Vagina (tissue), 2 donors: Measurements from ENCODE around the gene GANAB. TPM values are rescaled to one million over a fixed set of nuclear protein-coding genes. Genes with fewer than 3 reads are reported as not detected.
A peak's percentile ranks its signal among the peaks of the same experiment; 100 is the strongest.

ENCODE experiments used
- DNase-seq, 2 donors: peaks; one replicate each; pipeline ENCODE4 v3.0.0-alpha.2; 2017; ENCODE audit errors: extremely low spot score in 2 of 2
- H3K27ac ChIP-seq: fragments of 200-600 bp; sonication (generic); one replicate; pipeline ENCODE4 v1.5.1; 2019
- H3K27me3 ChIP-seq: fragments of 200-600 bp; sonication (generic); one replicate; pipeline ENCODE4 v1.5.1; 2019
- H3K36me3 ChIP-seq, 2 donors: fragments of 200-600 bp; sonication (generic); one replicate each; pipeline ENCODE4 v1.5.1; 2017 to 2019
- H3K4me1 ChIP-seq: fragments of 200-600 bp; sonication (generic); one replicate; pipeline ENCODE4 v1.5.1; 2019
- H3K4me3 ChIP-seq, 2 donors: fragments of 200-600 bp; sonication (generic); 1 replicate in 1 of 2; 2 replicates in 1 of 2; pipeline ENCODE4 v1.5.1; 2016 to 2019
- H3K9me3 ChIP-seq: fragments of 200-600 bp; sonication (generic); one replicate; pipeline ENCODE4 v1.5.1; 2019
- POLR2A ChIP-seq, 2 donors: fragments of 450-650 bp; IDR thresholded peaks; one replicate each; pipeline ENCODE4 v1.6.1; 2017; ENCODE audit warnings: antibody characterized with exemption in 2 of 2, mild to moderate bottlenecking in 2 of 2, moderate library complexity in 2 of 2
- POLR2AphosphoS5 ChIP-seq, 2 donors: sonication (generic); formaldehyde crosslinking; IDR thresholded peaks; one replicate each; pipeline ENCODE4 v1.9.0; 2017; ENCODE audit warnings: antibody characterized with exemption in 2 of 2, mild to moderate bottlenecking in 2 of 2, low read depth in 1 of 2; ENCODE audit not compliant: insufficient read depth in 1 of 2
- intact Hi-C: fragments of 100-400 bp; cut with DNase I; formaldehyde crosslinking; loops from one replicate; pipeline ENCODE4 v1.15.1; 2023
- total RNA-seq: library from RNA; depleted of rRNA; stranded (reverse); fragments of >200 nt; gene quantifications from one replicate; pipeline ENCODE4 v1.2.3, GENCODE V29; 2016
- TF ChIP-seq, protein P1 (sequence below), 3 experiments: fragments of 450-650 bp in 2 of 3; fragments of 200-600 bp in 1 of 3; sonication (generic) in 1 of 3; IDR thresholded peaks; one replicate each; pipeline ENCODE4 v1.5.1; 2017 to 2019; ENCODE audit warnings: antibody characterized with exemption in 3 of 3, mild to moderate bottlenecking in 2 of 3, moderate library complexity in 2 of 3

Gene GANAB
- total RNA-seq, 1 donor from 2014 or later, result 129 TPM

DNA sequence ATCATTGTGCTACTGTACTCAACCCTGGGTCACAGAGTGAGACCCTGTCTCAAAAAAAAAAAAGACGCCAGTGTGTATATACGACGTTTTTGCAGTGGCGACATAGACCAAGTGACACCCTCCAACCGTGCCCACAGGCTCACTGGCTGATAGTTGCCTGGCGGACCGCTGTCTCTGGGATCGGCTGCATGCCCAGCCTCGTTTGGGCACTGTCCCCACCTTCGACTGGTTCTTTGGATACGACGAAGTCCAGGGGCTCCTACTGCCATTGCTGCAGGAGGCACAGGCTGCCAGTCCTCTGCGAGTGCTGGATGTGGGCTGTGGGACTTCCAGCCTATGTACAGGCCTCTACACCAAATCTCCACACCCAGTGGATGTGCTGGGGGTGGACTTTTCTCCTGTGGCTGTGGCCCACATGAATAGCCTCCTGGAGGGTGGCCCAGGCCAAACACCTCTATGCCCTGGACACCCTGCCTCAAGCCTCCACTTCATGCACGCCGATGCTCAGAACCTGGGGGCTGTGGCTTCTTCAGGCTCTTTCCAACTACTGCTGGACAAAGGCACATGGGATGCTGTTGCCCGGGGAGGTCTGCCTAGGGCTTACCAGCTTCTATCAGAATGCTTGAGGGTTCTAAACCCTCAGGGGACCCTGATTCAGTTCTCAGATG lies 20.0 kb upstream of the GANAB start:
- H3K4me3 ChIP-seq, result peak overlapping the region; percentile 72 to 96
- H3K27ac ChIP-seq, result peak overlapping the region; percentile 80
- no peaks in the 10 kb centered on the region for H3K27me3 ChIP-seq
- no peak for DNase-seq
- intact Hi-C loops, result no loop called here
- H3K36me3 ChIP-seq, result peaks cover 0 to 12% of the 10 kb centered on the region in 2 donors
- no peak for TF ChIP-seq POLR2AphosphoS5 (IDR thresholded peaks at IDR 0.05; ENCODE audit: insufficient read depth in 1 of 2, low read depth in 1 of 2)
- TF ChIP-seq, protein P1, sequence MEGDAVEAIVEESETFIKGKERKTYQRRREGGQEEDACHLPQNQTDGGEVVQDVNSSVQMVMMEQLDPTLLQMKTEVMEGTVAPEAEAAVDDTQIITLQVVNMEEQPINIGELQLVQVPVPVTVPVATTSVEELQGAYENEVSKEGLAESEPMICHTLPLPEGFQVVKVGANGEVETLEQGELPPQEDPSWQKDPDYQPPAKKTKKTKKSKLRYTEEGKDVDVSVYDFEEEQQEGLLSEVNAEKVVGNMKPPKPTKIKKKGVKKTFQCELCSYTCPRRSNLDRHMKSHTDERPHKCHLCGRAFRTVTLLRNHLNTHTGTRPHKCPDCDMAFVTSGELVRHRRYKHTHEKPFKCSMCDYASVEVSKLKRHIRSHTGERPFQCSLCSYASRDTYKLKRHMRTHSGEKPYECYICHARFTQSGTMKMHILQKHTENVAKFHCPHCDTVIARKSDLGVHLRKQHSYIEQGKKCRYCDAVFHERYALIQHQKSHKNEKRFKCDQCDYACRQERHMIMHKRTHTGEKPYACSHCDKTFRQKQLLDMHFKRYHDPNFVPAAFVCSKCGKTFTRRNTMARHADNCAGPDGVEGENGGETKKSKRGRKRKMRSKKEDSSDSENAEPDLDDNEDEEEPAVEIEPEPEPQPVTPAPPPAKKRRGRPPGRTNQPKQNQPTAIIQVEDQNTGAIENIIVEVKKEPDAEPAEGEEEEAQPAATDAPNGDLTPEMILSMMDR (IDR thresholded peaks at IDR 0.05), result no peak
- TF ChIP-seq POLR2A (IDR thresholded peaks at IDR 0.05), result no peak
- peaks cover 49% of the 10 kb centered on the region for H3K4me1 ChIP-seq
- no peaks in the 10 kb centered on the region for H3K9me3 ChIP-seq

DNA sequence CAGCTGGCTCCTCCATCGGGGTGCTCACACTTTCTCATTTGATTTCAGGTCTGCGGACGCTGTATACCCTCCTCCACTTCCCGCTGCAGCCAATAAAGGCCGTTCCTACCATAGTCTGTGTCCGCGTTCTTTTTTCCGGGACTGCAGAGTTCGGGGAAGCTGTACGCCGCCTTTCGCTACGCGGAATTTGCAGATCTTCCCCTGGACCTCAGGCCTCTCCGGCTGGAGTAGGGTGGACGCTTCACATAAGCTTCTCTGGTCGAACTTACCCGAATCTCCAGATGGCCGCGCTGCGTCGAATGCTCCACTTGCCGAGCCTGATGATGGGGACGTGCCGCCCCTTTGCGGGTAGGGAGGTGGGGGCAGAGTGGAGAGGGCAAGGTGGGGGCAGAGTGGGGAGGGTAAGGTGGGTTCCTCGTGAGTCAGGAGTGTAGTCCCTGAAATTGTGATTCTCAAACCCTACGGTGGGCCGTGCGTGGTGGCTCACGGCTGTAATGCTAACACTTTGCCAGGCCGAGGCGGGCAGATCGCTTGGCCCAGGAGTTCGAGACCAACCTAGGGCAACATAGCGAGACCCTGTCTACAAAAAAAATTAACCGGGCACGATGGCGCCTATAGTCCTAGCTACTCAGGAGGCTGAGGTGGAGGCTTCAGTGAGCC lies 19.3 kb upstream of the GANAB start:
- H3K36me3 ChIP-seq, result peaks cover 0 to 12% of the 10 kb centered on the region in 2 donors
- H3K27ac ChIP-seq, result peak overlapping the region; percentile 80
- intact Hi-C loops, result no loop called here
- no peaks in the 10 kb centered on the region for H3K27me3 ChIP-seq
- H3K4me3 ChIP-seq, result peak overlapping the region; percentile 72 to 96
- no peak for DNase-seq
- H3K9me3 ChIP-seq, result no peaks in the 10 kb centered on the region
- TF ChIP-seq, protein P1 (IDR thresholded peaks at IDR 0.05), result no peak
- TF ChIP-seq POLR2AphosphoS5 (IDR thresholded peaks at IDR 0.05; ENCODE audit: insufficient read depth in 1 of 2, low read depth in 1 of 2) (no peak), POLR2A (IDR thresholded peaks at IDR 0.05) (no peak)
- peaks cover 46% of the 10 kb centered on the region for H3K4me1 ChIP-seq

DNA sequence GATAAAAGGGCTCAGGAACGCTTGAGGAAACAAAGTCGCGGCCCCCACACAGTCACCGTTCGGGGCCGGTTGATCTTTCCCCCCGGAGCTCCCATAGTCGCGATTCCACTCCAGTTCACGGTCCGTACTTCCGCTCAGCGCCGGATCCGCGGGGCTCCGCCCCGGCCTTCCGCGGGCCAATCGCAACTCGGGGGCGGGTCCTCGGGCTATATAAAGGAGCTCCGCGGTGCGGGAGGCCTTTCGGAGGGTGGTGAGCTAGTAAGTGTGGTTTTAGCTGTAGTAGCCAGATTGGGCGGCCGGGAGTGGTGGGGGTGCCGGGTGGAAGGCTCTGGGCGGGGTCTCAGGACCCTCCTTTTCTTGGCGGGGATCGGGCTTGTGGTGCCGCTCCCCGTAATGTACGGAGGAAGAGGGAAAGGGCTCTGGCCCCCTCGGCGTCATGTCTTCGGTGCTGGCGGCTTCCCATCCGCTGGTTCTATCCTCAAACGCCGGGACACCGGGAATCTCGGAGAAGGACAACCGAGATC lies 18.7 kb upstream of the GANAB start, which contains the start of the genes C11orf98 and CSKMT:
TSS of gene C11orf98 (minus strand) at position 136 of the 524 bp plus-strand sequence. CDS start at position 95, 41 bp downstream.
TSS of gene CSKMT (plus strand) at position 238 of the 524 bp plus-strand sequence. CDS start 568 bp downstream, outside the sequence.
- peaks cover 0 to 12% of the 10 kb centered on the region in 2 donors for H3K36me3 ChIP-seq
- peaks cover 40% of the 10 kb centered on the region for H3K4me1 ChIP-seq
- DNase-seq, result peak in 1 of 2 donors; percentile 97
- H3K4me3 ChIP-seq, result peak within 1 kb of the TSS; percentile 72 to 96
- TF ChIP-seq, protein P1 (IDR thresholded peaks at IDR 0.05), result no peak
- TF ChIP-seq POLR2A (IDR thresholded peaks at IDR 0.05) (peak; percentile 50 to 95), POLR2AphosphoS5 (IDR thresholded peaks at IDR 0.05; ENCODE audit: insufficient read depth in 1 of 2, low read depth in 1 of 2) (peak; percentile 91 to 99)
- H3K9me3 ChIP-seq, result no peaks in the 10 kb centered on the region
- H3K27ac ChIP-seq, result peak within 1 kb of the TSS; percentile 80
- H3K27me3 ChIP-seq, result no peaks in the 10 kb centered on the region
- intact Hi-C loops, result no loop called here

DNA sequence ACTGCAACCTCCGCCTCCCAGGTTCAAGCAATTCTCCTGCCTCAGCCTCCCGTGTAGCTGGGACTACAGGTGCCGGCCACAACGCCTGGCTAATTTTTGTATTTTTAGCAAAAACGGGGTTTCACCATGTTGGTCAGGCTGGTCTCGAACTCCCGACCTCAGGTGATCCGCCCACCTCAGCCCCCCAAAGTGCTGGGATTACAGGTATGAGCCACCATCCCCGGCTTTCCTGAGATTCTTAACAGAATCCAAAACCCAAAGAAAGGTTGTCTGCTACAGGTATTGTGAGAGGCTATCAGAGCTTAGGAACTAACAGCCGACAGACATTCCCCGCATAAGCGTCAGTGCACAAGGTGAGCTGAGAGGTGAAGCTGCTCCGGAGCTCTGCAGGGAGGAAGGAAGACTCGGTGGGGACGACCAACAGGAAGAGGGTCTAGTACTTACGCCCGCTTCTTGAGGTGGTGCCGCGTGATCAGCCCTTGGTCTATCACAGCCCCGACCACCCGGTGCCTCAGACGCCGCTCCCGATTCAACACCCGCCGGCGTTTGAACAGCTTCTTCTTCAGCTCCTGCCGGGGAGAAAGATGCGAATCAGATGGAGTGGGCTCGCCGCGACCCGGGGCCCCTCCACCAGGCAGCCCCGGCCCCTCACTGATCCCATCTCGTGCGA lies 18.1 kb upstream of the GANAB start:
- Histone ChIP-seq H3K27me3 (no peaks in the 10 kb centered on the region), H3K9me3 (no peaks in the 10 kb centered on the region), H3K4me1 (peaks cover 34% of the 10 kb centered on the region), H3K27ac (peak overlapping the region; percentile 68), H3K36me3 (peaks cover 0 to 12% of the 10 kb centered on the region in 2 donors), H3K4me3 (peak overlapping the region; percentile 72 to 96)
- TF ChIP-seq POLR2A (IDR thresholded peaks at IDR 0.05) (no peak), POLR2AphosphoS5 (IDR thresholded peaks at IDR 0.05; ENCODE audit: insufficient read depth in 1 of 2, low read depth in 1 of 2) (no peak)
- TF ChIP-seq, protein P1 (IDR thresholded peaks at IDR 0.05), result no peak
- intact Hi-C loops, result no loop called here
- no peak for DNase-seq
